KOPT-K1 (cell line): Measurements from ENCODE around the gene PXYLP1.

Experiments
- H3K27ac ChIP-seq: fragments of 200-600 bp; sonication (generic); 2 replicates; pipeline ENCODE4 v1.5.1; 2016; ENCODE audit warnings: antibody characterized with exemption, mild to moderate bottlenecking, low read depth, low read length; ENCODE audit not compliant: poor library complexity, severe bottlenecking
- H3K36me3 ChIP-seq: fragments of 200-600 bp; sonication (generic); 2 replicates; pipeline ENCODE4 v1.5.1; 2017; ENCODE audit warnings: antibody characterized with exemption, mild to moderate bottlenecking, low read length, moderate library complexity; ENCODE audit not compliant: insufficient read depth
- H3K9me3 ChIP-seq: fragments of 200-600 bp; sonication (generic); 2 replicates; pipeline ENCODE4 v1.5.1; 2017; ENCODE audit warnings: antibody characterized with exemption, low read length, mild to moderate bottlenecking; ENCODE audit not compliant: insufficient read depth, poor library complexity, severe bottlenecking

Gene PXYLP1

GRCh38 chr3:141268791-141269190 is 37.2 kb downstream of the PXYLP1 start:
- H3K36me3 ChIP-seq, result peaks cover 78% of the 10 kb centered on the region
- H3K27ac ChIP-seq, result peak overlapping the region; percentile 92
- H3K9me3 ChIP-seq, result no peaks in the 10 kb centered on the region

DNA sequence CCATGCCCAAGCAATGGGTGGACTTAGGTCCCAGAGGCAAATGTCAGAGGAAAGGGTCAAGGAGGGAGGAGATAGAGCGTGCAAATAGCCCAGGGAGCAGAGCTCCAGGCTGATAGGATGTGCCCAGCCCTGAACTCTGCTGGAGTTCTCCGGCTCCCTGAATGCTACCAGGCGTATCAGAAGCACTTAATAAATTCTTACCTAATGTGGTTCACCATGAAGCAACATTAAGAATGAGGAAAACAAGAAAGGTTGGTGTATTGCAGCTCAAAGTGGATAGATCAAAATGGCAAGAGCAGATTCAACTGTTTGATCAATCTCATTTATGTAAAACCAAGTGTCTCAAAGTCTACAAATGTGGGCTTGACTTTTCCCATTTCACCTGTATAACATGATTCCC is 38.3 kb downstream of the PXYLP1 start:
- Histone ChIP-seq H3K9me3 (no peaks in the 10 kb centered on the region), H3K36me3 (peaks cover 78% of the 10 kb centered on the region), H3K27ac (peak overlapping the region; percentile 92)

- Histone ChIP-seq H3K36me3 (peaks cover 82% of the 10 kb centered on the region), H3K27ac (peak overlapping the region; percentile 20), H3K9me3 (no peaks in the 10 kb centered on the region)
Observed at GRCh38 chr3:141271279-141272030, 39.8 kb downstream of the PXYLP1 start.

GRCh38 chr3:141272906-141273662 is 41.5 kb downstream of the PXYLP1 start:
- Histone ChIP-seq H3K36me3 (peaks cover 98% of the 10 kb centered on the region), H3K9me3 (no peaks in the 10 kb centered on the region), H3K27ac (no peak overlapping the region)

- no peaks in the 10 kb centered on the region for H3K9me3 ChIP-seq
- H3K36me3 ChIP-seq, result peaks cover 99% of the 10 kb centered on the region
- H3K27ac ChIP-seq, result peak overlapping the region; percentile 42
Observed at GRCh38 chr3:141273700-141274410, 42.2 kb downstream of the PXYLP1 start.

- Histone ChIP-seq H3K27ac (peak overlapping the region; percentile 42), H3K9me3 (no peaks in the 10 kb centered on the region), H3K36me3 (peaks cover 99% of the 10 kb centered on the region)
Observed at GRCh38 chr3:141274411-141275031, 42.9 kb downstream of the PXYLP1 start.

GRCh38 chr3:141275032-141275422 is 43.4 kb downstream of the PXYLP1 start:
- peaks cover 99% of the 10 kb centered on the region for H3K36me3 ChIP-seq
- peak overlapping the region; percentile 42 for H3K27ac ChIP-seq

GRCh38 chr3:141275511-141275910 is 43.9 kb downstream of the PXYLP1 start:
- Histone ChIP-seq H3K9me3 (no peaks in the 10 kb centered on the region), H3K36me3 (peaks cover 99% of the 10 kb centered on the region), H3K27ac (peak overlapping the region; percentile 42)

More at GRCh38 chr3:141275032-141275422, 43.4 kb downstream of the PXYLP1 start:
- H3K9me3 ChIP-seq, result no peaks in the 10 kb centered on the region

GRCh38 chr3:141275973-141276372 is 44.3 kb downstream of the PXYLP1 start:
- H3K36me3 ChIP-seq, result peaks cover 99% of the 10 kb centered on the region
- H3K27ac ChIP-seq, result no peak overlapping the region
- H3K9me3 ChIP-seq, result no peaks in the 10 kb centered on the region

GRCh38 chr3:141276398-141276797 is 44.8 kb downstream of the PXYLP1 start:
- no peak overlapping the region for H3K27ac ChIP-seq
- no peaks in the 10 kb centered on the region for H3K9me3 ChIP-seq
- peaks cover 99% of the 10 kb centered on the region for H3K36me3 ChIP-seq

GRCh38 chr3:141277451-141277850 is 45.8 kb downstream of the PXYLP1 start:
- Histone ChIP-seq H3K36me3 (peaks cover 99% of the 10 kb centered on the region), H3K27ac (no peak overlapping the region), H3K9me3 (no peaks in the 10 kb centered on the region)

- H3K9me3 ChIP-seq, result no peaks in the 10 kb centered on the region
- peak overlapping the region; percentile 24 for H3K27ac ChIP-seq
- H3K36me3 ChIP-seq, result peaks cover 96% of the 10 kb centered on the region
Observed at GRCh38 chr3:141278196-141279076, 46.8 kb downstream of the PXYLP1 start.

- peak overlapping the region; percentile 24 for H3K27ac ChIP-seq
Observed at GRCh38 chr3:141279077-141279967, 47.7 kb downstream of the PXYLP1 start.

More at GRCh38 chr3:141279077-141279967, 47.7 kb downstream of the PXYLP1 start:
- Histone ChIP-seq H3K36me3 (peaks cover 96% of the 10 kb centered on the region), H3K9me3 (no peaks in the 10 kb centered on the region)
